Liver (tissue), 9 donors: ENCODE results near the gene EMC6. TPM values are rescaled to one million over a fixed set of nuclear protein-coding genes. Genes with fewer than 3 reads are reported as not detected.

ENCODE experiments used
- DNase-seq: peaks from one replicate; pipeline ENCODE4 v3.0.0-alpha.2; 2017; ENCODE audit warnings: low spot score
- H3K27ac ChIP-seq, 2 donors: one replicate each; pipeline ENCODE4 v1.7.0; 2013; ENCODE audit warnings: inconsistent platforms in 2 of 2, low read length in 2 of 2, control low read depth in 1 of 2, low read depth in 1 of 2, mild to moderate bottlenecking in 1 of 2
- H3K27me3 ChIP-seq, 4 donors: one replicate each; pipeline versions ENCODE4 v1.6.1 to v1.7.0; 2013; ENCODE audit warnings: low read length in 3 of 4, inconsistent platforms in 1 of 4, mild to moderate bottlenecking in 1 of 4, moderate library complexity in 1 of 4; ENCODE audit not compliant: control insufficient read depth in 4 of 4, insufficient read depth in 4 of 4
- H3K36me3 ChIP-seq, 4 donors: one replicate each; pipeline versions ENCODE4 v1.6.1 to v1.7.0; 2013; ENCODE audit warnings: low read length in 3 of 4, mild to moderate bottlenecking in 3 of 4, low read depth in 1 of 4, moderate library complexity in 1 of 4; ENCODE audit not compliant: control insufficient read depth in 4 of 4, insufficient read depth in 3 of 4
- H3K4me1 ChIP-seq, 4 donors: one replicate each; pipeline versions ENCODE4 v1.6.1 to v1.7.0; 2013; ENCODE audit warnings: low read length in 3 of 4, mild to moderate bottlenecking in 3 of 4, moderate library complexity in 1 of 4; ENCODE audit not compliant: control insufficient read depth in 4 of 4, insufficient read depth in 4 of 4
- H3K4me3 ChIP-seq, 3 donors: one replicate each; pipeline versions ENCODE4 v1.6.1 to v1.7.0; 2013; ENCODE audit warnings: low read length in 3 of 3, control low read depth in 1 of 3, low read depth in 1 of 3, mild to moderate bottlenecking in 1 of 3
- H3K9ac ChIP-seq, 2 donors: one replicate each; pipeline ENCODE4 v1.7.0; 2013; ENCODE audit warnings: low read length in 2 of 2, mild to moderate bottlenecking in 2 of 2, moderate library complexity in 2 of 2, control low read depth in 1 of 2, low read depth in 1 of 2
- H3K9me3 ChIP-seq, 4 donors: one replicate each; pipeline versions ENCODE4 v1.6.1 to v1.7.0; 2013; ENCODE audit warnings: low read length in 3 of 4; ENCODE audit not compliant: control insufficient read depth in 4 of 4
- CTCF ChIP-seq: fragments of 150-350 bp; IDR thresholded peaks from 2 replicates; pipeline ENCODE4 v1.5.1; 2017; ENCODE audit warnings: improper control_type of control experiment, low read depth, low read length; ENCODE audit not compliant: missing input control
- EGR1 ChIP-seq, 2 donors: IDR thresholded peaks; 2 replicates each; pipeline ENCODE4 v1.6.1; 2016 to 2018; ENCODE audit warnings: antibody characterized with exemption in 2 of 2, low read depth in 2 of 2
- FOXA1 ChIP-seq: IDR thresholded peaks from 2 replicates; pipeline ENCODE4 v1.6.1; 2016; ENCODE audit warnings: antibody characterized with exemption
- GABPA ChIP-seq, 2 donors: IDR thresholded peaks in 1 of 2; conservative IDR thresholded peaks in 1 of 2; 2 replicates each; pipeline ENCODE4 v1.6.1; 2016; ENCODE audit warnings: antibody characterized with exemption in 2 of 2, mild to moderate bottlenecking in 1 of 2, moderate library complexity in 1 of 2
- HNF4A ChIP-seq, 2 donors: conservative IDR thresholded peaks; 2 replicates each; pipeline ENCODE4 v1.6.1; 2016; ENCODE audit warnings: antibody characterized with exemption in 2 of 2, mild to moderate bottlenecking in 2 of 2
- HNF4G ChIP-seq: IDR thresholded peaks from 2 replicates; pipeline ENCODE4 v1.6.1; 2016; ENCODE audit warnings: antibody characterized with exemption
- JUND ChIP-seq, 2 donors: IDR thresholded peaks; 2 replicates each; pipeline ENCODE4 v1.6.1; 2016; ENCODE audit warnings: antibody characterized with exemption in 2 of 2
- MAX ChIP-seq: IDR thresholded peaks from 2 replicates; pipeline ENCODE4 v1.6.1; 2016; ENCODE audit warnings: antibody characterized with exemption
- RAD21 ChIP-seq, 2 donors: IDR thresholded peaks; 2 replicates each; pipeline ENCODE4 v1.6.1; 2016; ENCODE audit warnings: antibody characterized with exemption in 2 of 2, mild to moderate bottlenecking in 2 of 2
- SP1 ChIP-seq: IDR thresholded peaks from 2 replicates; pipeline ENCODE4 v1.6.1; 2018; ENCODE audit warnings: antibody characterized with exemption, mild to moderate bottlenecking
- TAF1 ChIP-seq: conservative IDR thresholded peaks from 2 replicates; pipeline ENCODE4 v1.6.1; 2016; ENCODE audit warnings: antibody characterized with exemption, mild to moderate bottlenecking
- YY1 ChIP-seq: IDR thresholded peaks from 2 replicates; pipeline ENCODE4 v1.6.1; 2016; ENCODE audit warnings: antibody characterized with exemption, mild to moderate bottlenecking
- ZBTB33 ChIP-seq: IDR thresholded peaks from 2 replicates; pipeline ENCODE4 v1.6.1; 2016; ENCODE audit warnings: antibody characterized with exemption
- WGBS: extraction: QIAGEN DNeasy Blood & Tissue Kit; methylation state at CpG from one replicate; pipeline ENCODE4 v1.1.7; 2013; 5-methylcytosine and 5-hydroxymethylcytosine counted together
- polyA plus RNA-seq, 2 donors: library from polyadenylated mRNA; stranded (reverse) in 1 of 2; unstranded in 1 of 2; fragments of 200-250 nt in 1 of 2; fragments of >200 nt in 1 of 2; fragmentation: Nextera tagmentation in 1 of 2; extraction: Ambion mirVana in 1 of 2; gene quantifications; one replicate each; pipeline versions ENCODE4 v1.2.1 to v1.2.3, GENCODE V29; 2013 to 2015
- total RNA-seq, 2 donors: library from RNA; depleted of rRNA; stranded (reverse); fragments of >200 nt; gene quantifications; one replicate each; pipeline ENCODE4 v1.2.3, GENCODE V29; 2014
- donor health status: healthy.
- donor health status: healthy.
- donor health status: healthy.
- donor health status: healthy.
- donor health status: healthy.

The EMC6 gene
- total and polyA plus RNA-seq, 4 donors = 12.3 to 107 (median 47.6) TPM

- no peaks in the 10 kb centered on the region for H3K9me3 ChIP-seq
- peak overlapping the region; percentile 12 to 46 for H3K9ac ChIP-seq
- WGBS = 49% methylated on average over 12 of the region's 12 CpGs
- H3K27ac ChIP-seq = no peak overlapping the region
- no peak for DNase-seq
- H3K4me3 ChIP-seq = peak overlapping the region in 2 of 3 donors; percentile 94 to 98
- H3K27me3 ChIP-seq = no peaks in the 10 kb centered on the region
- H3K36me3 ChIP-seq = peaks cover 0 to 3% (median under 1%) of the 10 kb centered on the region in 4 donors
- TF ChIP-seq YY1 (no peak), SP1 (no peak), JUND (IDR thresholded peaks at IDR 0.05) (no peak), TAF1 (no peak), FOXA1 (no peak), CTCF (no peak), HNF4A (conservative IDR thresholded peaks at IDR 0.05) (no peak)
- H3K4me1 ChIP-seq = peaks cover 0 to 24% (median 23%) of the 10 kb centered on the region in 4 donors
Measured at GRCh38 chr17:3669548-3669947, 936 bp downstream of the EMC6 start.

- 98% methylated on average over 4 of the region's 4 CpGs for WGBS
- Histone ChIP-seq H3K4me1 (peaks cover 0 to 20% (median 16%) of the 10 kb centered on the region in 4 donors), H3K9ac (no peak overlapping the region), H3K9me3 (no peaks in the 10 kb centered on the region), H3K4me3 (no peak overlapping the region), H3K27ac (no peak overlapping the region), H3K36me3 (peaks cover 0 to 3% (median under 1%) of the 10 kb centered on the region in 4 donors), H3K27me3 (no peaks in the 10 kb centered on the region)
- no peak for DNase-seq
- TF ChIP-seq SP1 (no peak), JUND (IDR thresholded peaks at IDR 0.05) (no peak), HNF4G (no peak), HNF4A (conservative IDR thresholded peaks at IDR 0.05) (no peak), GABPA (IDR thresholded peaks at IDR 0.05 in 1 of 2, conservative IDR thresholded peaks at IDR 0.05 in 1 of 2) (no peak), TAF1 (no peak), MAX (no peak), CTCF (no peak)
Measured at GRCh38 chr17:3672571-3672970, 4.0 kb downstream of the EMC6 start.

GRCh38 chr17:3675886-3676285 is 7.3 kb downstream of the EMC6 start:
- Histone ChIP-seq H3K9me3 (no peaks in the 10 kb centered on the region), H3K36me3 (peaks cover 0 to 3% (median under 1%) of the 10 kb centered on the region in 4 donors), H3K4me1 (no peaks in the 10 kb centered on the region), H3K9ac (no peak overlapping the region), H3K27me3 (no peaks in the 10 kb centered on the region), H3K27ac (no peak overlapping the region), H3K4me3 (no peak overlapping the region)
- WGBS = 87% methylated on average over 11 of the region's 11 CpGs
- no peak for DNase-seq
- TF ChIP-seq TAF1 = no peak
- no peak for TF ChIP-seq HNF4G
- no peak for TF ChIP-seq YY1
- no peak for TF ChIP-seq JUND (IDR thresholded peaks at IDR 0.05)
- TF ChIP-seq RAD21 (IDR thresholded peaks at IDR 0.05) = no peak
- no peak for TF ChIP-seq FOXA1
- TF ChIP-seq ZBTB33 = no peak
- no peak for TF ChIP-seq EGR1 (IDR thresholded peaks at IDR 0.05; ENCODE audit: low read depth in 2 of 2)
- no peak for TF ChIP-seq CTCF
- no peak for TF ChIP-seq SP1
